HepG2 (cell line): ENCODE measurements around the gene C2. TPM values are rescaled to one million over a fixed set of nuclear protein-coding genes. Genes with fewer than 3 reads are reported as not detected.

Experiments
- BORCS8-MEF2B ChIP-seq: sonication (generic); formaldehyde crosslinking; IDR thresholded peaks from 2 replicates; pipeline ENCODE4 v1.8.0; 2022; ENCODE audit warnings: mild to moderate bottlenecking, missing genetic modification reagents
- EP300 ChIP-seq, 3 experiments: sonication (generic) in 1 of 3; formaldehyde crosslinking in 1 of 3; IDR thresholded peaks; 2 replicates each; pipeline versions ENCODE4 v1.5.1 to v1.6.1; 2011 to 2020; ENCODE audit warnings: low read depth in 2 of 3, low read length in 2 of 3, borderline replicate concordance in 1 of 3, improper control_type of control experiment in 1 of 3, mild to moderate bottlenecking in 1 of 3, missing genetic modification reagents in 1 of 3, moderate library complexity in 1 of 3
- GABPA ChIP-seq, 2 experiments: IDR thresholded peaks; 2 replicates each; pipeline ENCODE4 v1.6.1; 2011 to 2016; ENCODE audit warnings: low read depth in 2 of 2, low read length in 1 of 2, missing biosample characterization in 1 of 2, missing genetic modification characterization in 1 of 2
- GPN1 ChIP-seq: sonication (generic); formaldehyde crosslinking; IDR thresholded peaks from 2 replicates; pipeline ENCODE4 v1.5.1; 2020; ENCODE audit warnings: missing genetic modification reagents, borderline replicate concordance
- HOXA7 ChIP-seq: sonication (generic); formaldehyde crosslinking; IDR thresholded peaks from 2 replicates; pipeline ENCODE4 v1.8.1; 2022; ENCODE audit warnings: mild to moderate bottlenecking, missing genetic modification reagents, moderate library complexity
- KAT8 ChIP-seq: IDR thresholded peaks from 2 replicates; pipeline ENCODE4 v1.6.1; 2016; ENCODE audit warnings: missing genetic modification reagents, missing compliant biosample characterization
- NFE2L1 ChIP-seq: sonication (generic); formaldehyde crosslinking; IDR thresholded peaks from 2 replicates; pipeline ENCODE4 v1.4.0; 2020; ENCODE audit warnings: missing genetic modification reagents, mild to moderate bottlenecking, borderline replicate concordance
- PHF8 ChIP-seq: sonication (generic); formaldehyde crosslinking; IDR thresholded peaks from 2 replicates; pipeline ENCODE4 v1.5.0; 2020; ENCODE audit warnings: missing genetic modification reagents
- PTBP1 ChIP-seq: fragments of 200-400 bp; formaldehyde crosslinking; IDR thresholded peaks from 2 replicates; pipeline ENCODE4 v1.6.1; 2018; ENCODE audit warnings: low read length, low read depth; ENCODE audit not compliant: poor library complexity, severe bottlenecking
- RARG ChIP-seq: sonication (generic); formaldehyde crosslinking; IDR thresholded peaks from 2 replicates; pipeline ENCODE4 v1.4.0; 2020; ENCODE audit warnings: low read depth, mild to moderate bottlenecking, missing genetic modification reagents
- TOPORS ChIP-seq: sonication (generic); formaldehyde crosslinking; IDR thresholded peaks from 2 replicates; pipeline ENCODE4 v1.8.0; 2023; ENCODE audit warnings: mild to moderate bottlenecking, missing genetic modification reagents
- ZNF180 ChIP-seq: sonication (generic); formaldehyde crosslinking; IDR thresholded peaks from 2 replicates; pipeline ENCODE4 v1.4.0; 2020; ENCODE audit warnings: low read depth, missing genetic modification reagents, borderline replicate concordance
- ZNF550 ChIP-seq: sonication (generic); formaldehyde crosslinking; IDR thresholded peaks from 2 replicates; pipeline ENCODE4 v1.4.0; 2020; ENCODE audit warnings: mild to moderate bottlenecking, missing genetic modification reagents, borderline replicate concordance
- ZNF660 ChIP-seq: sonication (generic); formaldehyde crosslinking; IDR thresholded peaks from 2 replicates; pipeline ENCODE4 v1.5.1; 2020; ENCODE audit warnings: mild to moderate bottlenecking, low read depth, missing genetic modification reagents, borderline replicate concordance
- polyA plus RNA-seq, 8 experiments: library from polyadenylated mRNA; depleted of rRNA in 3 of 8; stranded (reverse) in 7 of 8; unstranded in 1 of 8; fragments of >200 nt; fragmentation: Illumina TruSeq in 4 of 8; extraction: Trizol in 4 of 8; gene quantifications; 2 replicates each; pipeline versions ENCODE4 v1.2.1 to v1.2.3, GENCODE V29; 2011 to 2016; ENCODE audit warnings: low read depth in 4 of 8, missing spikeins in 1 of 8, mixed read lengths in 1 of 8; ENCODE audit not compliant: insufficient read depth in 1 of 8
- total RNA-seq, 5 experiments: library from RNA; depleted of rRNA; stranded (reverse); fragments of >200 nt; fragmentation: Illumina TruSeq; extraction: Trizol; gene quantifications; 2 replicates each; pipeline ENCODE4 v1.2.3, GENCODE V29; 2016; ENCODE audit warnings: low read depth in 1 of 5
- TF ChIP-seq, protein P1 (sequence below): sonication (generic); formaldehyde crosslinking; IDR thresholded peaks from 2 replicates; pipeline ENCODE4 v1.4.0; 2020; ENCODE audit warnings: mild to moderate bottlenecking, missing genetic modification reagents
- TF ChIP-seq, protein P2 (sequence below): sonication (generic); formaldehyde crosslinking; IDR thresholded peaks from 2 replicates; pipeline ENCODE4 v1.4.0; 2020; ENCODE audit warnings: missing genetic modification reagents
- TF ChIP-seq, protein P3 (sequence below): sonication (generic); formaldehyde crosslinking; IDR thresholded peaks from 2 replicates; pipeline ENCODE4 v1.4.0; 2020; ENCODE audit warnings: missing genetic modification reagents, mild to moderate bottlenecking, borderline replicate concordance
- TF ChIP-seq, protein P4 (sequence below): sonication (generic); formaldehyde crosslinking; IDR thresholded peaks from 2 replicates; pipeline ENCODE4 v1.5.1; 2020; ENCODE audit warnings: mild to moderate bottlenecking, missing genetic modification reagents

The C2 gene
- total and polyA plus RNA-seq, 2 of the 13 experiments (the other 11 are each of a cell fraction or from before 2014, with no cell fraction given): 165 to 307 TPM

DNA sequence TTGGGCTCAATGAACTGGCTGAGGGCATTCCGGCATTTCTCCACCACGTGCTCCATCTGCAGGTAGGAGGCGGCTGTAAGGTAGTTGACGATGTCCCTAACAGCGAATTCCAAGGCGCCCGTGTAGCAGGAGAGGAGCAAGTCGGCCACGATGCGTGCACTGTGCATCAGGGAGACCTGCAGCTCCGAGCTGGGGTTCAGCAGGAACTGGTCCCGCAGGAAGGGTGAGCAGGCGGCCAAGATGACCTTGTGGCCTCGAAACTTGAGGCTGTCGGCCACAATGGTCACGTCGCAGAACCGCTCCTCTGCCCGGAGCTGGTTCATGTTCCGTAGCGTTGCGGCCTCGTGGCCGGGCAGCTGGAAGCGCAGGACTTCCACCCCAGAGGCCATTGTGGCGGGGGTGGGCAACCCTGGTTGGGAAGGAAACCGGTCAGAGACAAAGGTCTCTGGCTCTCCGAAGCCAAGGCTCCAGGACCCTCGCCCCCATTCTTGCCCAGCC, 26.6 kb upstream of the C2 start (continued):
- TF ChIP-seq EP300 (IDR thresholded peaks at IDR 0.05; ENCODE audit: low read depth in 2 of 2, low read length in 2 of 2) (no peak), EP300 (CRISPR knock-in tag; IDR thresholded peaks at IDR 0.05; ENCODE audit: borderline replicate concordance) (no peak), PHF8 (CRISPR knock-in tag) (0 out of 2 replicates have a peak, but pooled peaks have one; percentile 10), ZNF550 (no peak), TOPORS (CRISPR knock-in tag) (no peak; the same call in 1 of the 2 replicates), PTBP1 (no peak), RARG (CRISPR knock-in tag) (no peak), ZNF660 (CRISPR knock-in tag) (no peak), GABPA (IDR thresholded peaks at IDR 0.05; ENCODE audit: low read depth, low read length) (no peak), GABPA (CRISPR knock-in tag; IDR thresholded peaks at IDR 0.05; ENCODE audit: low read depth) (no peak), ZNF180 (CRISPR knock-in tag) (no peak), NFE2L1 (CRISPR knock-in tag) (no peak), GPN1 (CRISPR knock-in tag) (no peak), HOXA7 (no peak), BORCS8-MEF2B (CRISPR knock-in tag) (0 out of 2 replicates have a peak, but pooled peaks have one; percentile 11), KAT8 (CRISPR knock-in tag) (no peak)
- TF ChIP-seq, protein P1, sequence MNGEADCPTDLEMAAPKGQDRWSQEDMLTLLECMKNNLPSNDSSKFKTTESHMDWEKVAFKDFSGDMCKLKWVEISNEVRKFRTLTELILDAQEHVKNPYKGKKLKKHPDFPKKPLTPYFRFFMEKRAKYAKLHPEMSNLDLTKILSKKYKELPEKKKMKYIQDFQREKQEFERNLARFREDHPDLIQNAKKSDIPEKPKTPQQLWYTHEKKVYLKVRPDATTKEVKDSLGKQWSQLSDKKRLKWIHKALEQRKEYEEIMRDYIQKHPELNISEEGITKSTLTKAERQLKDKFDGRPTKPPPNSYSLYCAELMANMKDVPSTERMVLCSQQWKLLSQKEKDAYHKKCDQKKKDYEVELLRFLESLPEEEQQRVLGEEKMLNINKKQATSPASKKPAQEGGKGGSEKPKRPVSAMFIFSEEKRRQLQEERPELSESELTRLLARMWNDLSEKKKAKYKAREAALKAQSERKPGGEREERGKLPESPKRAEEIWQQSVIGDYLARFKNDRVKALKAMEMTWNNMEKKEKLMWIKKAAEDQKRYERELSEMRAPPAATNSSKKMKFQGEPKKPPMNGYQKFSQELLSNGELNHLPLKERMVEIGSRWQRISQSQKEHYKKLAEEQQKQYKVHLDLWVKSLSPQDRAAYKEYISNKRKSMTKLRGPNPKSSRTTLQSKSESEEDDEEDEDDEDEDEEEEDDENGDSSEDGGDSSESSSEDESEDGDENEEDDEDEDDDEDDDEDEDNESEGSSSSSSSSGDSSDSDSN (CRISPR knock-in tag): no peak
- TF ChIP-seq, protein P2, sequence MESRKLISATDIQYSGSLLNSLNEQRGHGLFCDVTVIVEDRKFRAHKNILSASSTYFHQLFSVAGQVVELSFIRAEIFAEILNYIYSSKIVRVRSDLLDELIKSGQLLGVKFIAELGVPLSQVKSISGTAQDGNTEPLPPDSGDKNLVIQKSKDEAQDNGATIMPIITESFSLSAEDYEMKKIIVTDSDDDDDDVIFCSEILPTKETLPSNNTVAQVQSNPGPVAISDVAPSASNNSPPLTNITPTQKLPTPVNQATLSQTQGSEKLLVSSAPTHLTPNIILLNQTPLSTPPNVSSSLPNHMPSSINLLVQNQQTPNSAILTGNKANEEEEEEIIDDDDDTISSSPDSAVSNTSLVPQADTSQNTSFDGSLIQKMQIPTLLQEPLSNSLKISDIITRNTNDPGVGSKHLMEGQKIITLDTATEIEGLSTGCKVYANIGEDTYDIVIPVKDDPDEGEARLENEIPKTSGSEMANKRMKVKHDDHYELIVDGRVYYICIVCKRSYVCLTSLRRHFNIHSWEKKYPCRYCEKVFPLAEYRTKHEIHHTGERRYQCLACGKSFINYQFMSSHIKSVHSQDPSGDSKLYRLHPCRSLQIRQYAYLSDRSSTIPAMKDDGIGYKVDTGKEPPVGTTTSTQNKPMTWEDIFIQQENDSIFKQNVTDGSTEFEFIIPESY: no peak
- TF ChIP-seq, protein P3, sequence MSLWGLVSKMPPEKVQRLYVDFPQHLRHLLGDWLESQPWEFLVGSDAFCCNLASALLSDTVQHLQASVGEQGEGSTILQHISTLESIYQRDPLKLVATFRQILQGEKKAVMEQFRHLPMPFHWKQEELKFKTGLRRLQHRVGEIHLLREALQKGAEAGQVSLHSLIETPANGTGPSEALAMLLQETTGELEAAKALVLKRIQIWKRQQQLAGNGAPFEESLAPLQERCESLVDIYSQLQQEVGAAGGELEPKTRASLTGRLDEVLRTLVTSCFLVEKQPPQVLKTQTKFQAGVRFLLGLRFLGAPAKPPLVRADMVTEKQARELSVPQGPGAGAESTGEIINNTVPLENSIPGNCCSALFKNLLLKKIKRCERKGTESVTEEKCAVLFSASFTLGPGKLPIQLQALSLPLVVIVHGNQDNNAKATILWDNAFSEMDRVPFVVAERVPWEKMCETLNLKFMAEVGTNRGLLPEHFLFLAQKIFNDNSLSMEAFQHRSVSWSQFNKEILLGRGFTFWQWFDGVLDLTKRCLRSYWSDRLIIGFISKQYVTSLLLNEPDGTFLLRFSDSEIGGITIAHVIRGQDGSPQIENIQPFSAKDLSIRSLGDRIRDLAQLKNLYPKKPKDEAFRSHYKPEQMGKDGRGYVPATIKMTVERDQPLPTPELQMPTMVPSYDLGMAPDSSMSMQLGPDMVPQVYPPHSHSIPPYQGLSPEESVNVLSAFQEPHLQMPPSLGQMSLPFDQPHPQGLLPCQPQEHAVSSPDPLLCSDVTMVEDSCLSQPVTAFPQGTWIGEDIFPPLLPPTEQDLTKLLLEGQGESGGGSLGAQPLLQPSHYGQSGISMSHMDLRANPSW: no peak
- TF ChIP-seq, protein P4, sequence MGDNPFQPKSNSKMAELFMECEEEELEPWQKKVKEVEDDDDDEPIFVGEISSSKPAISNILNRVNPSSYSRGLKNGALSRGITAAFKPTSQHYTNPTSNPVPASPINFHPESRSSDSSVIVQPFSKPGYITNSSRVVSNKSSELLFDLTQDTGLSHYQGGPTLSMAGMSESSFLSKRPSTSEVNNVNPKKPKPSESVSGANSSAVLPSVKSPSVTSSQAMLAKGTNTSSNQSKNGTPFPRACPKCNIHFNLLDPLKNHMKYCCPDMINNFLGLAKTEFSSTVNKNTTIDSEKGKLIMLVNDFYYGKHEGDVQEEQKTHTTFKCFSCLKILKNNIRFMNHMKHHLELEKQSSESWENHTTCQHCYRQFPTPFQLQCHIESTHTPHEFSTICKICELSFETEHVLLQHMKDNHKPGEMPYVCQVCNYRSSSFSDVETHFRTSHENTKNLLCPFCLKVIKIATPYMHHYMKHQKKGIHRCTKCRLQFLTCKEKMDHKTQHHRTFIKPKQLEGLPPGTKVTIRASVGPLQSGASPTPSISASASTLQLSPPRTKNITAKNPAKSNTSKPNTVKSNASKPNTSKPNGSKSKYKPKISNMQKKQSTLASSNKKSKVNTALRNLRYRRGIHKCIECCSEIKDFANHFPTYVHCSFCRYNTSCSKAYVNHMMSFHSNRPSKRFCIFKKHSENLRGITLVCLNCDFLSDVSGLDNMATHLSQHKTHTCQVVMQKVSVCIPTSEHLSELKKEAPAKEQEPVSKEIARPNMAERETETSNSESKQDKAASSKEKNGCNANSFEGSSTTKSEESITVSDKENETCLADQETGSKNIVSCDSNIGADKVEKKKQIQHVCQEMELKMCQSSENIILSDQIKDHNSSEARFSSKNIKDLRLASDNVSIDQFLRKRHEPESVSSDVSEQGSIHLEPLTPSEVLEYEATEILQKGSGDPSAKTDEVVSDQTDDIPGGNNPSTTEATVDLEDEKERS (CRISPR knock-in tag): no peak
